GM12891 (cell line): Measurements from ENCODE around the gene FOXK1.

Experiments used
- POLR2A ChIP-seq: IDR thresholded peaks from 2 replicates; pipeline ENCODE4 v1.6.1; 2011; ENCODE audit warnings: low read depth, low read length, control low read depth
- POLR2AphosphoS5 ChIP-seq: IDR thresholded peaks from 2 replicates; pipeline ENCODE4 v1.6.1; 2011; ENCODE audit warnings: low read depth, low read length, control low read depth
- TAF1 ChIP-seq: IDR thresholded peaks from 2 replicates; pipeline ENCODE4 v1.6.1; 2011; ENCODE audit warnings: low read depth, low read length, control low read depth

GRCh38 chr7:4698707-4699275 lies 16.7 kb downstream of the FOXK1 start:
- TF ChIP-seq POLR2AphosphoS5 (no peak), TAF1 (no peak), POLR2A (no peak)
